NCI-H82 treated with DMSO at 0.1 percent for 48 hours (cell line): ENCODE data around the gene CABP1.
"Not testable (repeated sequence)": the region's sequence is repeated elsewhere in the genome, so short reads cannot be mapped to it uniquely, and the experiment has no call there.

Experiments
- DNase-seq: peaks from one replicate; lab custom pipeline; 2025; ENCODE audit not compliant: unreplicated experiment; lab: John Stamatoyannopoulos, UW

CABP1 gene

DNA sequence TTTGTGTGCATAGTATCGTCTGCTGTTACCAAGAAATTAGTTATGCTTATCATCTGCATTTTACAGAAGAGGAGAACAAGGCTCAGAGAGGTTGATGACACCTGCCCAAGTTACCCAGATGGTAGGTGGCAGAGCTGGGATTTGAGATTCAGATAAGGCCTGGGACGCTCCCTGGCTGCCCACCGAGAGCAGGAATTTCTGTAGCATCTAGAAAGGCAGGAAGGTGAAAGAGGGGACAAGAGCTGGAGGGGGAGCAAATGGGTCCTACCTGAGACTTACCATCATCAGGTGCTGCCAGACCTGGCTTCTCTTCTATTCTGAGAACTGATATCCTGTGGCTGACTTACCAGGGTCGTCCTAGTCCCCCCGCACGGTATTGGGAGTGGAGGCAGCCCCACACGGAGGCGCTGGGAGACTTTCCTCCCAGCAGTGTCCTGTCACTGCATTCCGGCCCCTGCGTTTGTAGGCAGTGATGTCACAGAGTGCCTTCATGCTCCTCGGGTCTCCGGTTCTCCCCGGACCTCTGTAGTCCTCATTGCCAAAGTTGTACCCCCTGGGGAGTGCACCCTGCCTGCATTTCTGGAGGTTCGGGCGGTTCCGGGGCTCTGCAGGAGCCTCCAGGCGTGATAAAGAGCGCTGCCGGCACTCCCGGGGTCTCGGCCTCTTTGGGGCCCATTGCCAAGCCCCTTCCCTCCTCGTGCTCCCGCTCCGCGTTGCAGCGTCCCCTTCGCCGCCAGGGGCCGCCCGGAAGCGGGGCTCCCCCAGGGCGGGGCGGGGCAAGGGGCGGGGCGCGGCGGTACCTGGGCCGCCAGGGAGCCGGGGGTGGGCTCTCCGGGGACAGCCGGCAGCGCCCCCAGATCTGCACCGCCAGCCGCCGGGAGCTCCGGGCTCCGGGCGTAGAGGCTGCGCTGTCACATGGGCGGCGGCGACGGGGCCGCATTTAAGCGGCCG, at the start of gene CABP1:
TSS of gene CABP1 (plus strand) at position 856 of the 951 bp plus-strand sequence. CDS start at position 916, 60 bp downstream.
- no peak for DNase-seq

DNA sequence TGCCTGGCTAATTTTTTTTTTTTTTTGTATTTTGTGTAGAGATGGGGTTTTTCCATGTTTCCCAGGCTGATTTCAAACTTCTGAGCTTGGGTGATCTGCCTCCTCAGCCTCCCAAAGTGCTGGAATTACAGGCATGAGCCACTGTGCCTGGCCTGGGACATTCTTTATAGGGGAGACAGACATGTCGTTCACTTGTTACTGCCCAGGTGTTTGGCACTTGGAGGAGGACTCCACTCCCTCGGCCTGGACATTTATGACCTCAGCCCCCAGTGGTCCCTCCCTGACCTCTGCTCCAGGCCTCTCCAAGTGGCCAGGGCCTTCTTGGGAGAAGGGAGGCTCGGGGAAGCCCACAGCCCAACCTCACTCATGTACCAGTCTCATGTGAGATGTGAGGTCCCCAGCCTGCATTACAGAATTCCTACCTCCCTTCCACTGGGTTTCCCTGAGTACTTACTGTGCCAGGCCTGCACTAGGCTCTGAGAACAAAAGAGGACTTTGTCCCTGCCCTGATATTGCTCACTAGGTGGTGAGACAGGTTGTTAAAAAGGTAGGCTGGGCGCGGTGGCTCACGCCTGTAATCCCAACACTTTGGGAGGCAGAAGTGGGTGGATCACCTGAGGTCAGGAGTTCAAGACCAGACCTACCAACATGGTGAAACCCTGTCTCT, 49.6 kb upstream of the CABP1 start:
- DNase-seq = no peak

DNA sequence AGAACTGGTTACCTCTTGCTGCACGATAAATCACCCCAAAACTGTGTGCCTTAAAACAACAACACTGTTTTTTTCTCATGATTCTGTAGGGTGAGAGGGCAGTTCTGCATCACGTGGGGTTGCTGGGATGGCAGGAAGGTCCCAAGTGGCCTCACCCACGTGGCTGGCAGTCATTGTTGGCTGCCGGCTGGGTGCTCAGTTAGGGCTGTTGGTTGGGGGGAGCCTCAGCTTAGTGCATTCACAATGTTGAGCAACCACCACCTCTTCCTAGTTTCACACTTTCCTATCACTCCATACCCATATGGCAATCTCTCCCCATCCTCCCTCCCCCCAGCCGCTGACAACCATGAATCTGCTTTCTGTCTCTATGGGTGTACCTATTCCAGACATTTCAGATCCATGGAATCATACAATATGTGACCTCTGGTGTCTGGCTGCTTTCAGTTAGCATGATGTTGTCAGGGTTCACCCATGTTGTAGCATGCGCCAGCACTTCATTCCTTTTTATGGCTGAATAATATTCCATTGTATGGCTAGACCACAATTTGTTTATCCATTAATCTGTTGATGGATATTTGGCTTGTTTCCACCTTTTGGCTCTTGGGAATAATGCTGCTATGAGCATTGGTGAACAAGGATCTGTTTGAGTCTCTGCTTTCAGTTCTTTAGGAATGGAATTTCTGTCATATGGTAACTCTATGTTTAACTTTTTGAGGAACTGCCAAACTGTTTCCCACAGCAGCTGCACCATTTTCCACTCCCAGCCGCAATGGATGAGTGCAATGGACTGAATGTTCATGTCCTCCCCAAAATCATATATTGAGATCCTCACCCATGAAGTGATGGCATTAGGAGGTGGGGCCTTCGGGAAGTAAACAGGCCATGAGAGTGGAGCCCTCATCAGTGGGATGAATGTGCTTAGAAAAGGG, 48.0 kb upstream of the CABP1 start:
- DNase-seq = no peak

DNA sequence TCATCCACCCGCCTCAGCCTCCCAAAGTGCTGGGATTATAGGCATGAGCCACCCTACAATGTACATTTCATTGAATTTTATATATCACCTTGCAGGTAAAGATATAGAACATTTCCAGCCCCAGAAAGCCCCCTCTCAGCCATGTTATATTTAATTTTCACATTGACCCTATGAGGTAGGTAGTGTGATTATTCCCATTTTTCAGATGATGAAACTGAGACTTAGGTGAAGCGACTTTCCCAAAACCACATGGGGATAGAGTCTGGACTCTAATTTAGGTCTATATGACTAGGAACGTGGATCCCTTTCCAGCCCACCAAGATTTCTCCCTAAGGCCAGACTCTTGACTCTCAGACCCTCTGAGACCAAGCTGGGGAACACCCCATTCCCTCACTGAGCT, 43.5 kb upstream of the CABP1 start:
- no peak for DNase-seq

DNA sequence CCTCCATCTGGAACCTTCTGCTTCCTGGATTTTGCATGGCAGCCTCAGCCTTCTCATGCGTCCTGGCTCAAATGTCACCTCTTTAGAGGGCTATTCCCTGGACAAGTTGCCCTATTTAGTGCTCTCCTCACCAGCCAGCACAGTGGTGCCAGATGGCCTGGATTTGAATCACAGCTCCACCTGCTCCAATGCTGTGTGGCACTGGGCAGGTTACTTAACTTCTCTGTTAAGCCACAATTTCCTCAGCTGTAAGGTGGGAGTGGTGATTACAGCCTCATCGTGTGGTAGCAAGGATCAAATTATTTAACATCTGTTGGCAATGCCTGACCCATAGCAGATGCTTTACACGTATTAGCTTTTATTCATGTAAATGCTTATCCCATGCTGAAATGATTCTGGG, 42.6 kb upstream of the CABP1 start:
- DNase-seq = no peak

DNA sequence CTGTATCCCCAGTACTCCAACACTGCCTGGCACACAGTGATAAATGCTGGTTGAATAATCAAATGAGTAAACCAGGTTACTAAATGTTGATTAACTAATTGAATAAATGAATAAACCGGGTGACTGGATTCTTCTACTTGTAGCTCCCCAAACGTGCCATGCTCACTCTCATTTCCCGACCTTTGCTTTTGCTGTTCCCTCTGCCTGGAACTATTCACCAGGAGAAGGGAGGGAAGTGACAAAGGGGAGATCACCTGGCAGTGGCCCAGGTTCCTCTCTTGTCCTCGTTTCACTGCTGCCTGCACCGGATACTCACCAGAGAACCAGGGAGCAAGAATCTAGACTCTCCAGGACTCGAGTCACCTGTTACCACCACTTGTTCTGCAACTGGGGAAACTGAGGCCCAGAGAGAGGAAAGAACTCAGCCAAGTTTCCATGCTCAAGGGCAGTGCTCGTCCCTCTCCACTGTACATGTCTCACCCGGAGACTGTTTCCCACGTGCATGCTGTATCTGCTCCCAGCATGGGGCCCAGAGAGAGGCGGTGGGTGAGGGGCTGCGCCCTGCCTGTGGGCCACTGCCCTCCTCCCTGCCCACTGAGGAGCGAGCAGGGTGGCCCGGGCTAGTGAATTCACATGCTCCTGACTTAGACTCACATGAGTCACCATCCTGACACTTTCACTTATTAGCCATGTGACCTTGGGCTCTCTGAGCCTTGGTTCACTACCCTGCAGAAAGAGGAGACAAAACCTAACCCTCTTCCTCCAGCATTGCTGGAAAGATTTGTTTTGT, 41.6 kb upstream of the CABP1 start:
- no peak for DNase-seq

DNA sequence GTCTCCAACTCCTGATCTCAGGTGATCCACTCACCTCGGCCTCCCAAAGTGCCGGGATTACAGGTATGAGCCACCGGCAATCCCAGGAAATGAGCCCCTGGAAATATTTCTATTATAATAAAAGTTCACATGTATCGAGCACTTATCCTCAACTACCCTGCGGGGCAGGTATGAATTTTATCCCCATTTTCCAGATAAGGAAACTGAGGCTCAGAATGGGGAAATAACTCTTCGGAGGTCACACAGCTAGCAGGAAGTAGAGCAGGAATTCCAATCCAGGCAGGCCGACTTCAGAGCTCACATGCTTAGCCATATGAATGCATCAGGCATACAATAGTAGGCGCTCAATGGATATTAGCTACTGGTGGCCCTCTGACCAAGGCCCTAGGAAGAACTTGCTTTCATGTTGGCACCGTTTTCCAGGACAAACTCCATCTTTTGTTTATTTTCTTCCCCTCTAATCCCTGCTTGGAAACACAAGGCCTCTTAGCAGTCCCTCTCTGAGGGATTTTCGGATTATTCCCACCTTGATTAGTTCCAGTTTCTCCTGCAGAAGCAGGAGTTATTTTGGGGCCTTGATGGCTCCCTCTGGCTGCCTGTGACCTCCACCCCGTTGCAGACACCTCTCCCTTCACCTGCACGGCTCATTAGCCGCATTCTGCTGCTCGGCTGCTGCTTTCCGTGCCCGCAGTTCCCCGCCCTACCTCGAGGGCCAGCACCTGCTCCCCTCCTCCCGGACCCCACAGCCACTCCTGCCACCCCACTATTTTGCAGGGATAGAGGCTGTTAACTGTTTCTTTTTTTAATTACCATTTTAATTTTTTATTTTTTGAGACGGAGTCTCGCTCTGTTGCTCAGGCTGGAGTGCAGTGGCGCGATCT, 40.5 kb upstream of the CABP1 start:
- no peak for DNase-seq

DNA sequence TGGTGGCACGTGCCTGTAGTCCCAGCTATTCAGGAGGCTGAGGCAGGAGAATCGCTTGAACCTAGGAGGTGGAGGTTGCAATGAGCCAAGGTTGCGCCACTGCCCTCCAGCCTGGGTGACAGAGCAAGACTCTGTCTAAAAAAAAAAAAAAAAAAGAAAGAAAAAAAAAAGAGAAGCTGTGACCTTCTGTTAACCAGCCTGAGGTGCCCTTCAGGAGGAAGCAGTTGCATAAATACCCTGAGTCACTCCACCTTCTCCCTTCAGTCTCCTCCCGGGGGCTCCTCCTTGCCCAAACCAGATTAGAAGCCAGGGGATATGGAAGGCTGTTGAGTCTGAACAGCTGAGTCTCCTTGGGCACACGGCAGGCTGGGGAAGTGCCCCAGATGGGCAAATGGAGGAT, 38.0 kb upstream of the CABP1 start:
- DNase-seq = not testable (repeated sequence)

DNA sequence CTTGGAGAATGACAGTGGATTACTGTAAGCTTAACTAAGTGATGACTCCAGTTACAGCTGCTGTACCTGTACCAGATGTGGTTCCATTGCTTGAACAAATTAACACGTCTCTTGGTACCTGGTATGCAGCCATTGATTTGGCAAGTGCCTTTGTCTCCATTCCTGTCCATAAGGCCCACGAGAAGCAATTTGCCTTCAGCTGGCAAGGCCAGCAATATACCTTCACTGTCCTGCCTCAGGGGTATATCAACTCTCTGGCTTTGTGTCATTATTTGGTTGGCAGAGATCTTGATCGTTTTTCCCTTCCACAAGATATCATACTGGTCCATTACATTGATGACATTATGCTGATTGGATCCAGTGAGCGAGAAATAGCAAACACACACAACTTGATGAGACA, 29.9 kb upstream of the CABP1 start:
- DNase-seq = no peak

DNA sequence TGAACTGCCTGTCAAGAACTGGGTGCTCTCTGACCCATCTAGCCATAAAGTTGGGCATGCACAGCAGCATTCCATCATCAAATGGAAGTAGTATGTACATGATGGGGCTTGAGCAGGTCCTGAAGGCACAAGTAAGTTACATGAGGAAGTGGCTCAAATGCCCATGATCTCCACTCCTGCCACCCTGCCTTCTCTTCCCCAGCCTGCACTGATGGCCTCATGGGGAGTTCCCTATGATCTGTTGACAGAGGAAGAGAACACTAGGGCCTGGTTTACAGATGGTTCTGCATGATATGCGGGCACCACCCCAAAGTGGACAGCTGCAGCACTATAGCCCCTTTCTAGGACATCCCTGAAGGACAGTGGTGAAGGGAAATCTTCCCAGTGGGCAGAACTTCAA, 28.9 kb upstream of the CABP1 start:
- DNase-seq = not testable (repeated sequence)

DNA sequence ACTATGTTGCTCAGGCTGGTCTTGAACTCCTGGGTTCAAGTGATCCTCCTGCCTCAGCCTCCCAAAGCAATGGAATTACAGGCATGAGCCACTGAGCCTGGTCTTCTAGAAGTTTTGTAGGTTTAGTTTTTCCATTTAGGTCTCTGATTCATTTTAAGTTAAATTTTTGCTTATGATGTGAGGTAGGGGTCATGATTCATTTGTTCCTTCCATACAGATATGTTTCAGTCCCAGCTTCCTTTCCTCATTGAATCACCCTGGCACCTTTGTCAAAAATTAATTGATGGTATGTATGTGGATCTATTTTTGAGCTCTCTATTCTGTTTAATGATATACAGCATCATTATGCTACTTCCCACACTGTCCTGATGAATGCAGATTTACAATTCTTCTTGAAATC, 25.6 kb upstream of the CABP1 start:
- no peak for DNase-seq

DNA sequence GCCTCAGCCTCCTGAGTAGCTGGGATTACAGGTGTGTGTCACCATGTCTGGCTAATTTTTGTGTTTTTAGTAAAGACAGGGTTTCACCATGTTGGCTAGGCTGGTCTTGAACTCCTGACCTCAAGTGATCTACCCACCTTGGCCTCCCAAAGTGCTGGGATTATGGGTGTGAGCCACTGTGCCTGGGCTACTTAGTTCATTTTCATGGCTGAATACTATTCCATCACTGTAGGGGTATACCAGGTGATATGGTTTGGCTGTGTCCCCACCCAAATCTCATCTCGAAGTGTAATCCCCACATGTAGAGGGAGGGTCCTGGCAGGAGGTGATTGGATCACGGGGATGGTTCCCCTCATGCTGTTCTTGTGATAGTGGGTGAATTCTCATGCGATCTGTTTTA, 23.2 kb upstream of the CABP1 start:
- not testable (repeated sequence) for DNase-seq

DNA sequence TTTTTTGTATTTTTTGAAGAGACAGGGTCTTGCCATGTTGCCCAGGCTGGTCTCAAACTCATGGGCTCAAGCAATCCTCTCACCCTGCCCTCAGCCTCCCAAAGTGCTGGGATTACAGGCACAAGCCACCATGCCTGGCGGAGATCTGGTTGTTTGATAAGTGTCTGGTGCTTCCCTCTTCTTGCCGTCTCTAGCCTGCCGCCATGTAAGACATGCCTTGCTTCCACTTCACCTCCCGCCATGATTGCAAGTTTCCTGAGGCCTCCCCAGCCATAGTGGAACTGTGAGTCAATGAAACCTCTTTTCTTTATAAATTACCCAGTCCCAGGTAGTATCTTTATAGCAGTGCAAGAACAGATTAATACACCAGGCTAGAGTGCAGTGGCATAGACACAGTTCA, 22.7 kb upstream of the CABP1 start:
- not testable (repeated sequence) for DNase-seq

DNA sequence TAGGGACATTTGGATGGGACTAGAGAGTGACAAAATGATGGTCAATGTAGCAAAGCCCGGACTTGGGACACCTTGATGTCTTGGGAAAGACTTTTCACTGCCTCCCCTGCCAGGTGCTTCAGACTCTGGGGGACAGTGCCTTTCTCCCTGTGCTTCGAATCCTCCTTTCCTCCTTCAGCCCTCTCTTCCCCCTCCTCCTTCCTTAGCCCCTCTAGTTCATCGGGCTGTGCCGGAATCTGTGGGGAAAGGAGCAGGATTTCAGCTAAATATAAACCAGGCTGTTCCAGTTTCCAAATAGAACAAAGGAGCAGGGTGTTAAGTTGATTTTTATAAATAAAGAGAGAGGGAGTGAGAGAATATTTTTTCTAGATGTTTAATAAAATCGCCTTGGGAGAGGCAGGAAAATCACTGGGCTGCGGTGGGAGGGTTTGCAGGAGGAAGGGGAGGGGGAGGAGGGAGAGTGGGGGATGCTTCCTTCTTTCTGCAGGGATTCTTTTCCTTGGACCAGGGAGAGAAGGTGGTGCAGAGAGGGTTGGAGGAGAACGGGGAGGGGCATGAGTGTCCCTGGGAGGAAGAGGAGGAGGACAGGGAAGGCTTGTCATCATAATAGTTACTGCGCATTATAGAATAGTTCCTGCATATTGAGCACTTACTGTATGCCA, 21.3 kb upstream of the CABP1 start:
- no peak for DNase-seq

DNA sequence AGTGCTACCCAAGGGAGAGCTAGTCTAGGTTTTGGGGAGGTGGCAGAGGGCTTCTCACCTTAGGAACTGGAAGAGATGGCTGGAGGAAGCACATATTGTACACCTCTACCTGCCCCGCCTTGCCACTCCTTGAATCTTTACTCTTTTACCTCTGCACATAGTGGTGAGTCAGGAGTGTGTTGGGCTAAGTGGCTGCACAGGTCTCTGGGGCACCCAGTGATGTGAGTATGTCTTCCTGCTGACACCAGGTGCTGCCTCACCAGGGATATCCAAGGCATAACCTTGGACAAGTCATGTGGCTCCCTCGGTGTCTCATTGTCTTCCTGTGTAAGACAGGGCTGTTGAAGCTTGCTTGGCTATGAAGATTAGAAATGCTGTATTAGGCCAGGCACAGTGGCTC, 19.8 kb upstream of the CABP1 start:
- DNase-seq = no peak

DNA sequence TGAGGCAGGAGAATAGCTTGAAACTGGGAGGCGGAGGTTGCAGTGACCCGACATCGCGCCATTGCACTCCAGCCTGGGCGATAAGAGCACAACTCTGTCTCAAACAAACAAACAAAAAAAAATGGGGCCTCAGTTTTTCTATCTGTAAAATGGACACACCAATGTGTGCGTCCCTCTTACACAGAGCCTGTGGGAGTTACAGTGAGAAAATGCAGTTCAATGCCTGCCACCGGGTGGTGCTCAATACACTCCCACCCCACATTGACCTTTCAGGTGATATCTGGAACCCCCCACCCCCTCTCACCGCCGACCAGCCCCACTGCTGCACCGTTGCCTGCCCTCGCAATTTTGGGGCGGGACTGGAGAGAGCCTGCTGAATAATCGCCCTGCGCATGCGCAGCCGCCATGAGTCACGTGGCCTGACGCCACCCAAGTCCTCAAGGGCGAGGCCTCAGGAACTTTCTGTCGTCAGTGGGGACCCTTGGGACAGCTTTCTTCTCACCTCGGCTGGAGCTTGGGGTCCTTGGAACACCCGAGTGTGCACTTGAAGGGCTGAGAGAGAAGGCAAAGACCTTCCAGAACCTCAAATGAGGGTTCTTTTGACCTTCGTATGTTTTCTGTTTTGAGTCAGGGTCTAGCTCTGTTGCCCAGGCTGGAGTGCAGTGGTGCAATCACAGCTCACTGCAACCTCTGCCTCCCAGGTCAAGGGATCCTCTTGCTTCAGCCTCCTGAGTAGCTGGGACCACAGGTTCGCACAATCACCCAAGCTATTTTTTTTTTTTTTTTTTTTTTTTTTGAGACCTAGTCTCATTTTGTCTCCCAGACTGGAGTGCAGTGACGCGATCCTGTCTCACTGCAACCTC, 14.6 kb upstream of the CABP1 start:
- DNase-seq = no peak

DNA sequence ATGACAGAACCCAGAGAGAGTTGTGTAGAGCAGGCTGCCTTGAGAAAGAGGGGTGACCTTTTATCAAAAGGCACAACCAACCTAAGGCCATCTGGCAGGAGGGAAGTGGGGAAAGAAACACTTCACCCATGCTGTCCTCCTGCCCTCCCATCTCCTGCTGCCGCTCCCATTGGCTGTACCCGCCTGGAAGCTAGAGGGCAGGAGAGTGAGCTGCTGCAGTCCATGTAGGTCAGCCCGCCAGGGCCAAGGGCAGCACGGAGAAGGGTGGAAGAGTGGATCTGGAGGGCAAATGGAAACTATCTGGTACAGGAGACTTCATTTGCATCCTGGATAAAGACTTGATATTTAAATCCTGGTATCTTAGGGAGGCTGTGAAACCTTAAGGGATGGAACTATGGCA, 11.5 kb upstream of the CABP1 start:
- no peak for DNase-seq
